GM18526 (cell line): ENCODE data around the gene INHBC.

Source experiments
- POLR2A ChIP-seq: IDR thresholded peaks from 3 replicates; pipeline ENCODE4 v1.6.1; 2011; ENCODE audit not compliant: insufficient read length; ENCODE audit errors: extremely low read depth

Gene INHBC

GRCh38 chr12:57472391-57472790, 37.8 kb downstream of the INHBC start:
- TF ChIP-seq POLR2A = no peak

GRCh38 chr12:57473392-57473791, 38.8 kb downstream of the INHBC start:
- TF ChIP-seq POLR2A = no peak

- TF ChIP-seq POLR2A = no peak
These were observed 39.3 kb downstream of the INHBC start for GRCh38 chr12:57473886-57474285.

- TF ChIP-seq POLR2A = no peak
These were observed 39.8 kb downstream of the INHBC start for GRCh38 chr12:57474430-57474829.

GRCh38 chr12:57474862-57475261, 40.3 kb downstream of the INHBC start:
- no peak for TF ChIP-seq POLR2A

GRCh38 chr12:57475271-57476161, 40.9 kb downstream of the INHBC start:
- no peak for TF ChIP-seq POLR2A

- no peak for TF ChIP-seq POLR2A
These were observed 41.8 kb downstream of the INHBC start for GRCh38 chr12:57476162-57476992.

GRCh38 chr12:57476993-57477709, 42.6 kb downstream of the INHBC start:
- TF ChIP-seq POLR2A = no peak

- peak; percentile 47 for TF ChIP-seq POLR2A
These were observed 43.4 kb downstream of the INHBC start for GRCh38 chr12:57477710-57478681.

GRCh38 chr12:57479043-57479375, 44.4 kb downstream of the INHBC start:
- TF ChIP-seq POLR2A = no peak

GRCh38 chr12:57479376-57480115, 45.0 kb downstream of the INHBC start, which contains the start of gene ARHGAP9:
ARHGAP9 (minus strand) TSS chr12:57479866; CDS start chr12:57479406, 460 bp downstream.
- TF ChIP-seq POLR2A = peak; percentile 30

- no peak for TF ChIP-seq POLR2A
These were observed 47.1 kb downstream of the INHBC start for GRCh38 chr12:57481671-57482070.

- no peak for TF ChIP-seq POLR2A
These were observed 48.9 kb downstream of the INHBC start for GRCh38 chr12:57483466-57483865.

- TF ChIP-seq POLR2A = no peak
These were observed 51.1 kb downstream of the INHBC start for GRCh38 chr12:57485695-57486094.
